ENCODE measurements around the gene RPS6KB2.

The RPS6KB2 gene

GRCh38 chr11:67382276-67383136 lies 45.8 kb upstream of the RPS6KB2 start:
- TF ChIP-seq POLR2A (IDR thresholded peaks at IDR 0.05; ENCODE audit: extremely low read depth, insufficient read length) = no peak
- peak; percentile 50; the same call in 1 of the 2 replicates for TF ChIP-seq MAX (IDR thresholded peaks at IDR 0.05; ENCODE audit: low read depth, low read length)
- no peak for TF ChIP-seq MYC (IDR thresholded peaks at IDR 0.05; ENCODE audit: low read depth, low read length)
- TF ChIP-seq, protein P1, sequence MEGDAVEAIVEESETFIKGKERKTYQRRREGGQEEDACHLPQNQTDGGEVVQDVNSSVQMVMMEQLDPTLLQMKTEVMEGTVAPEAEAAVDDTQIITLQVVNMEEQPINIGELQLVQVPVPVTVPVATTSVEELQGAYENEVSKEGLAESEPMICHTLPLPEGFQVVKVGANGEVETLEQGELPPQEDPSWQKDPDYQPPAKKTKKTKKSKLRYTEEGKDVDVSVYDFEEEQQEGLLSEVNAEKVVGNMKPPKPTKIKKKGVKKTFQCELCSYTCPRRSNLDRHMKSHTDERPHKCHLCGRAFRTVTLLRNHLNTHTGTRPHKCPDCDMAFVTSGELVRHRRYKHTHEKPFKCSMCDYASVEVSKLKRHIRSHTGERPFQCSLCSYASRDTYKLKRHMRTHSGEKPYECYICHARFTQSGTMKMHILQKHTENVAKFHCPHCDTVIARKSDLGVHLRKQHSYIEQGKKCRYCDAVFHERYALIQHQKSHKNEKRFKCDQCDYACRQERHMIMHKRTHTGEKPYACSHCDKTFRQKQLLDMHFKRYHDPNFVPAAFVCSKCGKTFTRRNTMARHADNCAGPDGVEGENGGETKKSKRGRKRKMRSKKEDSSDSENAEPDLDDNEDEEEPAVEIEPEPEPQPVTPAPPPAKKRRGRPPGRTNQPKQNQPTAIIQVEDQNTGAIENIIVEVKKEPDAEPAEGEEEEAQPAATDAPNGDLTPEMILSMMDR (IDR thresholded peaks at IDR 0.05; ENCODE audit: low read depth, low read length) = peak; percentile 99
- peak; percentile 90 for DNase-seq (ENCODE audit: low read depth)
- H3K4me3 ChIP-seq (ENCODE audit: low read depth, low read length) = no peak overlapping the region

GRCh38 chr11:67384851-67385366 lies 43.4 kb upstream of the RPS6KB2 start:
- no peak for DNase-seq (ENCODE audit: low read depth)
- TF ChIP-seq MYC (IDR thresholded peaks at IDR 0.05; ENCODE audit: low read depth, low read length) (no peak), POLR2A (IDR thresholded peaks at IDR 0.05; ENCODE audit: extremely low read depth, insufficient read length) (no peak), MAX (IDR thresholded peaks at IDR 0.05; ENCODE audit: low read depth, low read length) (no peak)
- TF ChIP-seq, protein P1 (IDR thresholded peaks at IDR 0.05; ENCODE audit: low read depth, low read length) = no peak
- no peak overlapping the region for H3K4me3 ChIP-seq (ENCODE audit: low read depth, low read length)

DNA sequence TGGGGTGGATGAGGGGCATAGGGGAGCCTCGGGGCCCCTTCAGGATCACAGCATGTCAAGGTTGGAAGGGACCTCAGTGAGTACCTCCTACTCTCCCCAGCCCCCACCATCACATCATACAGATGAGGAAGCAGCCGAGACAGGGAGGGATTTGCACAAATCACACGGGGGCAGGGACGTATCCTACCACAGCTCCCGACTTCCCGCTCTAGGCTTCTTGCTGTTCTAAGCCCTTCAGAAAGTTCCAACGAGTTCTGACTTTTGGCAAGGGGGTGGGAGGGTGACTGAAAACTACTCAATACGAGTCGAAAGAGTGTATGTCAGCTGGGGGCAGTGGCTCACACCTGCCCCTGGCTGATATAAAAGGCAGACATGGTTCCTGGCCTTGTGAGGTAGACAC lies 41.2 kb upstream of the RPS6KB2 start:
- no peak overlapping the region for H3K4me3 ChIP-seq (ENCODE audit: low read depth, low read length)
- TF ChIP-seq MYC (IDR thresholded peaks at IDR 0.05; ENCODE audit: low read depth, low read length) = no peak
- no peak for TF ChIP-seq MAX (IDR thresholded peaks at IDR 0.05; ENCODE audit: low read depth, low read length)
- TF ChIP-seq, protein P1 (IDR thresholded peaks at IDR 0.05; ENCODE audit: low read depth, low read length) = no peak
- TF ChIP-seq POLR2A (IDR thresholded peaks at IDR 0.05; ENCODE audit: extremely low read depth, insufficient read length) = no peak
- DNase-seq (ENCODE audit: low read depth) = no peak

- H3K4me3 ChIP-seq (ENCODE audit: low read depth, low read length) = no peak overlapping the region
- DNase-seq (ENCODE audit: low read depth) = no peak
- TF ChIP-seq, protein P1 (IDR thresholded peaks at IDR 0.05; ENCODE audit: low read depth, low read length) = no peak
- TF ChIP-seq MYC (IDR thresholded peaks at IDR 0.05; ENCODE audit: low read depth, low read length) (no peak), POLR2A (IDR thresholded peaks at IDR 0.05; ENCODE audit: extremely low read depth, insufficient read length) (no peak), MAX (IDR thresholded peaks at IDR 0.05; ENCODE audit: low read depth, low read length) (no peak)
These were observed 40.8 kb upstream of the RPS6KB2 start for GRCh38 chr11:67387518-67387917.

- TF ChIP-seq MYC (IDR thresholded peaks at IDR 0.05; ENCODE audit: low read depth, low read length) (no peak), MAX (IDR thresholded peaks at IDR 0.05; ENCODE audit: low read depth, low read length) (peak; percentile 12; the same call in 1 of the 2 replicates)
- TF ChIP-seq, protein P1 (IDR thresholded peaks at IDR 0.05; ENCODE audit: low read depth, low read length) = peak; percentile 83
- H3K4me3 ChIP-seq (ENCODE audit: low read depth, low read length) = no peak overlapping the region
- peak; percentile 64 for DNase-seq (ENCODE audit: low read depth)
These were observed 38.8 kb upstream of the RPS6KB2 start for GRCh38 chr11:67389477-67389876.

Data from NB4 (cell line).